Central memory CD8-positive, alpha-beta T cell (primary cell): ENCODE data around the gene SLC6A20.

Experiments used
- ATAC-seq: fragments of 150-1000 bp; cut with Tn5 transposase; replicated peaks from 2 replicates; pipeline ENCODE4 v1.10.0; 2022; ENCODE audit warnings: mild to moderate bottlenecking, moderate FRiP score, moderate number of reproducible peaks; ENCODE audit not compliant: poor library complexity, severe bottlenecking; ENCODE audit errors: extremely low read depth
- DNase-seq, 2 donors: peaks; one replicate each; pipeline ENCODE4 v3.0.0; 2021; ENCODE audit warnings: low spot score in 2 of 2
- H3K27ac Mint-ChIP-seq: one replicate; pipeline ENCODE4 v1.8.0; 2022; ENCODE audit warnings: low read depth, mild to moderate bottlenecking, moderate library complexity, mixed read lengths
- H3K27me3 Mint-ChIP-seq: one replicate; pipeline ENCODE4 v1.8.0; 2022; ENCODE audit warnings: mixed read lengths
- H3K36me3 Mint-ChIP-seq: one replicate; pipeline ENCODE4 v1.8.0; 2022; ENCODE audit warnings: mild to moderate bottlenecking, moderate library complexity, mixed read lengths; ENCODE audit not compliant: insufficient read depth
- H3K4me1 Mint-ChIP-seq: one replicate; pipeline ENCODE4 v1.8.0; 2022; ENCODE audit warnings: mixed read lengths
- H3K4me3 Mint-ChIP-seq: one replicate; pipeline ENCODE4 v1.8.0; 2022; ENCODE audit warnings: mild to moderate bottlenecking, moderate library complexity, mixed read lengths
- H3K9me3 Mint-ChIP-seq: one replicate; pipeline ENCODE4 v1.8.0; 2022; ENCODE audit warnings: mixed read lengths

The SLC6A20 gene

DNA sequence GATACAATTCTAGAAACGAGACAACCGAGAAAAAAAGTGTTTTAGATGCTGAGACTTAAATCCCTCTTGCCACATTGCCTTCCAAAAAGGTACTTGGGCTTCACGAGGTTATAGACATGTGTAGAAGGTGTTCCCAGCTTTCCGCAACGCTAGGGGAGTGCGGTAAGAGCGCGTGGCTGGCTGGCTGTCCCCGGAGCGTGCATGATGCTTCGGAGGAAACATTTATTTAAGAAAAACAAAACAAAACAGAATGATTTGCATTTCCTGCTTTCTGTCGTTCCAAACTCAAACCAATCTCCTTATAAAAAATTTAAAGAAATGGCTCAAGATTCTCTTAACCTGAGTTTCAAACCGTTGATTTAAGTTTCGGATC lies 841 bp downstream of the SLC6A20 start:
- ATAC-seq, result no peak
- no peak overlapping the region for H3K27ac Mint-ChIP-seq
- H3K4me1 Mint-ChIP-seq, result peaks cover 15% of the 10 kb centered on the region
- H3K4me3 Mint-ChIP-seq, result peak overlapping the region; percentile 73
- H3K36me3 Mint-ChIP-seq, result no peaks in the 10 kb centered on the region
- H3K9me3 Mint-ChIP-seq, result peaks cover 2% of the 10 kb centered on the region
- peaks cover 76% of the 10 kb centered on the region for H3K27me3 Mint-ChIP-seq
- no peak for DNase-seq

DNA sequence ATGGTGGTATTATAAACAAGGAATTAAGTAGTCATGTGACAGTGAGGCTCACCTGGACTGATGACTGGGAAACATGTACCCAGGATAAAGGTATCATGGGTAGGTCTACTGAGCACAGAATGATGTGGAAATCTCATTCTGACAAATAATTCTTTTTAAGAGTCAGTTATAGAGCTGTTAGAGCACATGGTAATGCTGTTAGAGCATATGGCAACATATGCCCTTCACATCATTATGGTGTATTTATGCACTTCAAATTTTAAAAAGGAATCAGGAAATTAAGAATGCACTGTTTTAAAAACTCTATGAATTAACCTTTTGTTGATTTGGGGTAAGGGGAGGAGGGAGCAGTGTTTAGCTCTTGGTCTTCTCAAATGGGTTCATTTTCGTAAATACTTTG lies 1.7 kb downstream of the SLC6A20 start:
- H3K4me1 Mint-ChIP-seq, result peaks cover 15% of the 10 kb centered on the region
- H3K36me3 Mint-ChIP-seq, result no peaks in the 10 kb centered on the region
- no peak for ATAC-seq
- no peak for DNase-seq
- no peak overlapping the region for H3K4me3 Mint-ChIP-seq
- peaks cover 81% of the 10 kb centered on the region for H3K27me3 Mint-ChIP-seq
- peaks cover 9% of the 10 kb centered on the region for H3K9me3 Mint-ChIP-seq
- no peak overlapping the region for H3K27ac Mint-ChIP-seq

DNA sequence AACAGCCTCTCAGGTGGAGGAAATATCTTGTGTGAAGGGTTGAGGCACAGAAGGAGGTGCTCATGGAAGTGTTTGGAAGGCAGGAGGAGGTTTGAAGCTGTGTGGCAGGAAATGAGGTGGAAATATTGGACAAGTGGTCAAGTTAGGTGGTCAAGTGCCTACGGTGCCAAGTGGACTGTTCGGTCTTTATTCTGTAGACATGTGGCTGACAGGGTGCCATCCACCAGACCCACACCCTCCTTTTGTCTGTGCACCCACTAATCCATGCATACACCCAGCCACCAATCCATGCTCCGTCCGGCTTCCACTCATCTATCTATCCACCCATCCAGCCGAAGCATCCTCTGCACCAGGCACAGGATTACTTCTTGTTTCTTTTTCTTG lies 2.2 kb downstream of the SLC6A20 start:
- Mint-ChIP-seq H3K27ac (no peak overlapping the region), H3K4me1 (peaks cover 15% of the 10 kb centered on the region), H3K4me3 (no peak overlapping the region), H3K36me3 (no peaks in the 10 kb centered on the region), H3K27me3 (peaks cover 77% of the 10 kb centered on the region), H3K9me3 (peaks cover 9% of the 10 kb centered on the region)
- ATAC-seq (no peak), DNase-seq (no peak)

DNA sequence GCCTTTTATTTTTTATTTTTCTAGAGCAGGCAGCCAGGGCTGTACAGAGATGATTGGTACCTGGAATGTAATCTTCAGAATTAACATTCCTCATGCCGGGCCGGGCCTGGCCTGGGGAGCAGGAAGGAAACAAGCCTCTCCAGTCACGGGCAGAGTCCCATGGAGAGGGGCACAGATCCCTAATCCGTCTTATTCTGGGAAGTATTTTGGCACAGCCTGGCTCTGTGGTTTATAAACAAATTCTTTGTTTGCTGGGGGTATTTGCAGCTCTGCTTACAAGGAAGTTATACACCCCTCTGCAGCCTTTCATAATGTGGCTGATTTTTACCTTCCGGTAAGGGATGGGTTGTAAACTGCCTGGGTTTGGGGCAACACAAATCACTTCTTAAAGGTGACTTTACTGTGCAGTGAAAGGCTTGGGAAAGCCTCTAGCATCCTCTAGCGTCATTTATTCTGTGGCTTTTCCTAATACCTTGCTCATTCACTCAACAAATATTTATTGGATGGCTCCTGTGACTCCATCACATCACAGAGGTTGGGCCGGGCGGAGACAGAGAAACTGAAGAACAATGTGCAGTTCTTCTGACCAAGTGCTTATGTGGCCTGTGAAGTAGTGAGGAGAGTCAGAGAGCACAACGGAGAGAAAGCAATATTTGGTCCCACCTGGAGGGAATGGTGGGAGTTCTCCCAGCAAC lies 2.7 kb downstream of the SLC6A20 start:
- DNase-seq (no peak), ATAC-seq (no peak)
- Mint-ChIP-seq H3K4me3 (no peak overlapping the region), H3K36me3 (no peaks in the 10 kb centered on the region), H3K27me3 (peaks cover 72% of the 10 kb centered on the region), H3K27ac (no peak overlapping the region), H3K9me3 (peaks cover 9% of the 10 kb centered on the region), H3K4me1 (peaks cover 15% of the 10 kb centered on the region)

DNA sequence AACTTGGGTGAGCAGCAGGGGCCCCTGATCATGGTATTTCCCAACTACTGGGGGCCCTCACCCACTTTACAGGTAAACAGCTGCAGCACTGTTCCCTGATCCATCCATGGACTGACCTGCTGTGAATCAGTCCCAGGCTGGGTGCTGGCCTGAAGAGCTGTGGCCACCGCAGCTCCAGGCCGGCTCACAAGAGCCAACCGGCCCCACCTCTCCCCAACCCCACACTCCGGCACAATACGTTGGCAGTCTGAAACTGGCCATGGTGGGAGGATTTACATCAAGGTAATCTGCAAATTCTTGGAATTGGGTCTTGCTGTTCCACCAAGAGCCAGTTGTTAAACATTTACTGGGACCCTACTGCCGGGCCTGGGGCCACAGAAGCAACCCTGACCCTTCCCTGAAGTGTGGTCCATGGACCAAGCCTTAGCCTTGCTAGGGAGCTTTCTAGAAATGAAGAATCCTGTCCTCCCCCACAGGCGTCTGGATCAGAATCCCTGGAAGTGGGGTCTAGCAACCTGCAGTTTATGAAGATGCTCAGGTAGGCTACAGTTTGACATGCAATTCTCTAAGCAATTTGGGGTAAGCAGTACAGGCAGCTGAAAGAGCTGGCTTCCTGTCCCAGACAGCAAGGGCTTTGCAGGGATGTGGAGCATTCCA lies 3.7 kb downstream of the SLC6A20 start:
- Mint-ChIP-seq H3K36me3 (no peaks in the 10 kb centered on the region), H3K4me3 (no peak overlapping the region), H3K27me3 (peaks cover 66% of the 10 kb centered on the region), H3K27ac (no peak overlapping the region), H3K9me3 (peaks cover 9% of the 10 kb centered on the region), H3K4me1 (peaks cover 15% of the 10 kb centered on the region)
- no peak for ATAC-seq
- no peak for DNase-seq

DNA sequence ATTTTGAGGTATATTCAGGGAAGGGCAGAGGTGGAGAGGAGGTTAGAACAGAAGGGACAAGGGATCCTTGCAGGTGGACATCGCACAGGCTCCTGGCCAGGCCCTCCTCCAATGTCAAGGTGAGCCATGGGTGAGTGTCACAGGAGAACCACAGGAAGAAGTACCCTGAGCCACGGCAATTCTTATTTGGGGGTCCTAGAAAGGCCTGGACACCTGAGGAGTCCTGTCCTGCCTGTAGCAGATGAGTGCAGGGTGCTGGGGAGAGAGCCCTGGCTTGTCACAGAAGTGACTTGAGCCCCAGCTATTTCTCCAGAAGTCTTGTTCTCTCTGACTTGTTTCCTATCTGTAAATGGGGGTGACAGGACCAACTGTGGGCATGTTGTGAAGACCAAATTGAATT lies 4.3 kb downstream of the SLC6A20 start:
- DNase-seq, result no peak
- H3K9me3 Mint-ChIP-seq, result peaks cover 9% of the 10 kb centered on the region
- peaks cover 14% of the 10 kb centered on the region for H3K4me1 Mint-ChIP-seq
- ATAC-seq, result no peak
- H3K4me3 Mint-ChIP-seq, result no peak overlapping the region
- H3K27ac Mint-ChIP-seq, result no peak overlapping the region
- H3K27me3 Mint-ChIP-seq, result peaks cover 60% of the 10 kb centered on the region
- no peaks in the 10 kb centered on the region for H3K36me3 Mint-ChIP-seq

DNA sequence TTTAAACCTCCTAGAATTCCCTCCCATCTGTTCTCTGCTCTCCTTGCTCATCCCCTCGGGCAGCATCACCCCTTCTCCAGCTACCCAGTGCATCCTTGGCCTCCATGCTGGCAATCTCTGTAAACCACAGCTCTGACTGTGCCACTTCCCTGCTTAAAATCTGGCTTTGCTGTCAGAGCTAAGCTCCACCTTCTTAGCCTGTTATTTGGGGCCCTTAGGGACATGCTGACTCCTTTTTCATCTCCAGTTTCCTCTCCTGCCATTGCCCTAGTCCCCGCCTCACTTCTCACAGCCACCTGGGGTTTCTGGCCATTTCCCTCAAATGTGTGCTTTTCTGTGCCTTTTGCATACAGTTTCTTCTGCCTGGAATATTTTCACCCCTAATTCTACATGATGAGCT lies 5.7 kb downstream of the SLC6A20 start:
- peaks cover 5% of the 10 kb centered on the region for H3K4me1 Mint-ChIP-seq

DNA sequence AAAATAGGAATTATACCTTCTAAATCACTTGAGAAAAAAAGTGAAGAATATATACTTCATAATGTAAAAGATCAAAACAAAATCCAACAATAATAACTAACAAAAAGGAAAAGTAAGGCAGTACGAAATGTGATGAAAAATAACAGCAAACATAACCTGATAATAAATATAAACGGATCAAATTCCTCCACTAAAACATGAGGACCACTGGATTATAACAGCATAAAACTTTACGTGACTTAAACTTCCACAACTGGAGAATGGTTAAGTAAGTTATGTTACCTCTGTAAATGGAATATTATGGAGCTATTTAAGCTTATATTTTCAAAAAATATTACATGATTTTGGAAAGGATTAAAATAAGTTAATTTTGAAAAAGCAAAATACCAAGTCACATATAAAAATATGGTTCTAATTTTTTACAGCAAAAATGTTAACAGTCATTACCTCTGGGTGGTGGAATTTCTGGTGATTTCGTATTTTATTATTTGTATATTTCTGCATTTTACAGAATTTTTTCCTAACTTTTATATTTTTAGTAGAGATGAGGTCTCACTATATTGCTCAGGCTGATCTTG lies 7.0 kb downstream of the SLC6A20 start:
- peaks cover 9% of the 10 kb centered on the region for H3K9me3 Mint-ChIP-seq
- H3K4me1 Mint-ChIP-seq, result no peaks in the 10 kb centered on the region
- DNase-seq (no peak), ATAC-seq (no peak)
- peaks cover 34% of the 10 kb centered on the region for H3K27me3 Mint-ChIP-seq
- no peak overlapping the region for H3K27ac Mint-ChIP-seq
- H3K36me3 Mint-ChIP-seq, result no peaks in the 10 kb centered on the region
- H3K4me3 Mint-ChIP-seq, result no peak overlapping the region

More for the DNA sequence above, 5.7 kb downstream of the SLC6A20 start:
- Mint-ChIP-seq H3K36me3 (no peaks in the 10 kb centered on the region), H3K27ac (no peak overlapping the region), H3K9me3 (peaks cover 9% of the 10 kb centered on the region), H3K4me3 (no peak overlapping the region), H3K27me3 (peaks cover 47% of the 10 kb centered on the region)
- DNase-seq, result no peak
- no peak for ATAC-seq

DNA sequence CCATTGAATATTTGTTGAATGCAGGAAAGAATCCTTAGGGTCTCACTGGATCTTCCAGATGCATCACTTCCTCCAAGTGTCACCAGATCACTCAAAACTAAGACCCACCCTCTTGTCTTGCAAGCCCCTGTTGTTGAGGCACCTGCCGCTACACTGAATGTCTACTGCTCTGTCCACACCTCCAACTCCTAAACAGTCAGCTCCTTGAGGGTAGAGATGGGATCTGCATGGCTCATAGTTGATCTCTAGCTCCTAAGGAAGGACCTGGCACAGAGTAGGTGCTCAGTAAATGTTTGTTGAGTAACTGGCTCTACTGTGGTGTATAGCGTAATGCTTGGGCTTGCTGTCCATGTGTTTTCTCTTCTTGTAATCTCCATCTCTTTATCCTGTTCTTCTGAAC lies 8.8 kb downstream of the SLC6A20 start:
- H3K4me3 Mint-ChIP-seq, result no peak overlapping the region
- H3K4me1 Mint-ChIP-seq, result no peaks in the 10 kb centered on the region
- peaks cover 9% of the 10 kb centered on the region for H3K9me3 Mint-ChIP-seq
- DNase-seq (no peak), ATAC-seq (no peak)
- H3K27me3 Mint-ChIP-seq, result peaks cover 25% of the 10 kb centered on the region
- H3K36me3 Mint-ChIP-seq, result no peaks in the 10 kb centered on the region
- no peak overlapping the region for H3K27ac Mint-ChIP-seq

DNA sequence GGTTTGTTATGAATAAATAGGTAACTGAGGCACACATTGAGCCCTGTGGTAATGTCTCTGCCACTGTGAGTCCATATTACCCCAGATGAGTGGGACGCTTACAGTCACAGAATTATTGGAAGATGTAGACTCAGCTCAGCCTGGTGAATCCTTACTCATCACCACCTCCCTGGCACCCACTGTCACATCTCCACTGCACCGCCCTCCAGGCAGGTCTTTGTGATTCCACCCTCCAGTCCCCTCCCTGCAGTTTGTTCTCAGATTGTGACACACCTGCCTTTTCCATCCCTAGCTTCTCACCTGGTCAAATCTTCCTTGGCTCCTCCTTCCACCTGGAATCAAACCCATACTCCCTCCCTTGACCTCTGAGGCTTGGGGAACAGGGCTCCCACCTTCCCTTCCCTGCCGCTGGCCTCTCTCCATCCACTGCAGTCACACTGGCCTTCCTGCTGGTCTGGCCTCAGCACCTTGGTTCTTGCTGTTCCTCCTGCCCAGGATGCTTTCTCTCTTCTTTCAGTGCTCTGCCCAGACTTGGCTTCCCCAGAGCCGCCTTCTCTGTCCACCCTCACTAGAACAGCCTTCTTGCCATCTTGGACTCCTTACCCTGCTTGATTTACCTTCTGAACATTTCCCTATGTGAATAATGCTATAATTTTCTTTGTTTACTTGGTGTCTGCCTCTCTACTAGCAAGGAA lies 9.4 kb downstream of the SLC6A20 start:
- H3K9me3 Mint-ChIP-seq, result peaks cover 9% of the 10 kb centered on the region
- ATAC-seq (no peak), DNase-seq (no peak)
- peaks cover 24% of the 10 kb centered on the region for H3K27me3 Mint-ChIP-seq
- no peaks in the 10 kb centered on the region for H3K36me3 Mint-ChIP-seq
- no peak overlapping the region for H3K27ac Mint-ChIP-seq
- no peaks in the 10 kb centered on the region for H3K4me1 Mint-ChIP-seq
- no peak overlapping the region for H3K4me3 Mint-ChIP-seq

DNA sequence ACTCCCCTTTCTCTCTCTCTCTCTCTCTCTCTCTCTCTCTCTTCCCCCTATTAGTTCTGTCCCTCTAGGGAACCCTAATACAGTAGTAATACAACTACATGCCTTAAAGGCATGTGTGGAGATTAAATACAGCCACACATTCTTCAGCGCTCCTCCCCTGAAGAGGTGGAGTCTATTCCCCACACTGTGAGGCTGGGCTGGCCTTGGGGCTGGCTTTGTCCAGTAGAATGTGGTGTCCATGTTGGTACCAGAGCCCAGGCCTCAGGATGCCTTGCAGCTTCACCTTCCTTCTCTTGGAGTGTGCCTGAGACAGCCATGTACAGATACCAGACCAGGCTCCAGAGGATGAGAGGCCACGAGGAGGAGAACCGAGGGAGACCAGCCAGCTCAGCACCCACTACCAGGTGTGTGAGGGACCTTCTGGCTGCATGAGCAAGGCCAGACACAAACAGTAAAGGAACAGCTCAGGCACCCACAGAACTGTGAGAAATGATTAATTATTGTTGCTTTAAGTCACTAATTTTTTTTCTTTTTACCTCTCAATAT lies 10.7 kb downstream of the SLC6A20 start:
- no peaks in the 10 kb centered on the region for H3K4me1 Mint-ChIP-seq
- H3K36me3 Mint-ChIP-seq, result no peaks in the 10 kb centered on the region
- peaks cover 8% of the 10 kb centered on the region for H3K9me3 Mint-ChIP-seq
- DNase-seq (no peak), ATAC-seq (no peak)
- no peak overlapping the region for H3K27ac Mint-ChIP-seq
- H3K4me3 Mint-ChIP-seq, result no peak overlapping the region
- peaks cover 11% of the 10 kb centered on the region for H3K27me3 Mint-ChIP-seq

DNA sequence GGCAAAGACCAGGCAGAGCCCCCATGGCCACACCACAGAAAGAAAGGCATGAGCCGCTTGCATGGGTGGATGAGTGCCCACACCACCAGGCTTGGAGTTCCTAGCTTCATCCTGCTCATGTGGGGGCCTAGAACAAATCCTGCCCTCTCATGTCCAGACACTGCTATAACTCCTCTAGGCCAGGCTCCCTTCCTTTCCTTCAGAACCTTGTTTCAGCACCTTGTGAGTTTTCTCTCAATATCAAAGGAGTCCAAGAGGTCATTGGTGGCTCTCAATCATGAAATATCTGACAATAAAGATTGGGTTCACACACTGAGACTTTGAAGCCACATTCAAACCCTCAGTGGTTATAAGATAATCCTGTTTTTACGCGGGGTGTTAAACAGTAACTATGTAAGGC lies 12.7 kb downstream of the SLC6A20 start:
- no peak overlapping the region for H3K27ac Mint-ChIP-seq
- H3K27me3 Mint-ChIP-seq, result no peaks in the 10 kb centered on the region
- DNase-seq (no peak), ATAC-seq (no peak)
- no peaks in the 10 kb centered on the region for H3K4me1 Mint-ChIP-seq
- no peaks in the 10 kb centered on the region for H3K36me3 Mint-ChIP-seq
- H3K4me3 Mint-ChIP-seq, result no peak overlapping the region
- no peaks in the 10 kb centered on the region for H3K9me3 Mint-ChIP-seq
